Suprapubic skin (tissue), 4 donors: Measurements from ENCODE around the gene P3H1. TPM values are rescaled to one million over a fixed set of nuclear protein-coding genes. Genes with fewer than 3 reads are reported as not detected.

Experiments used
- DNase-seq, 2 donors: peaks; one replicate each; pipeline ENCODE4 v3.0.0-alpha.2; 2019; ENCODE audit warnings: low spot score in 2 of 2
- H3K27ac ChIP-seq: fragments of 200-600 bp; sonication (generic); one replicate; pipeline ENCODE4 v1.5.1; 2019
- H3K27me3 ChIP-seq: fragments of 200-600 bp; sonication (generic); one replicate; pipeline ENCODE4 v1.5.1; 2019
- H3K36me3 ChIP-seq: fragments of 200-600 bp; sonication (generic); one replicate; pipeline ENCODE4 v1.5.1; 2019
- H3K4me1 ChIP-seq: fragments of 200-600 bp; sonication (generic); one replicate; pipeline ENCODE4 v1.5.1; 2019
- H3K4me3 ChIP-seq: fragments of 200-600 bp; sonication (generic); one replicate; pipeline ENCODE4 v1.5.1; 2019; ENCODE audit warnings: mild to moderate bottlenecking
- H3K9me3 ChIP-seq: fragments of 200-600 bp; sonication (generic); one replicate; pipeline ENCODE4 v1.5.1; 2019
- EP300 ChIP-seq: sonication (generic); formaldehyde crosslinking; IDR thresholded peaks from one replicate; pipeline ENCODE4 v1.6.1; 2017; ENCODE audit warnings: antibody characterized with exemption
- POLR2A ChIP-seq, 2 donors: fragments of 450-650 bp; IDR thresholded peaks; one replicate each; pipeline ENCODE4 v1.6.1; 2017; ENCODE audit warnings: antibody characterized with exemption in 2 of 2, mild to moderate bottlenecking in 2 of 2, moderate library complexity in 2 of 2
- POLR2AphosphoS5 ChIP-seq, 3 donors: sonication (generic); formaldehyde crosslinking; IDR thresholded peaks; one replicate each; pipeline ENCODE4 v1.6.1; 2017; ENCODE audit warnings: antibody characterized with exemption in 3 of 3
- WGBS: methylation state at CpG from one replicate; pipeline ENCODE4 v1.1.5; 2018; 5-methylcytosine and 5-hydroxymethylcytosine counted together
- total RNA-seq, 4 donors: library from RNA; depleted of rRNA; stranded (reverse); fragments of >200 nt; gene quantifications; one replicate each; pipeline ENCODE4 v1.1.0, GENCODE V29; 2016
- TF ChIP-seq, protein P1 (sequence below), 2 donors: fragments of 200-600 bp in 1 of 2; fragments of 450-650 bp in 1 of 2; sonication (generic) in 1 of 2; IDR thresholded peaks; one replicate each; pipeline ENCODE4 v1.5.1; 2016 to 2019; ENCODE audit warnings: antibody characterized with exemption in 2 of 2, mild to moderate bottlenecking in 1 of 2, moderate library complexity in 1 of 2

Gene P3H1
- total RNA-seq, 4 donors from 2014 or later, result 12.5 to 19.8 (median 16.1) TPM

DNA sequence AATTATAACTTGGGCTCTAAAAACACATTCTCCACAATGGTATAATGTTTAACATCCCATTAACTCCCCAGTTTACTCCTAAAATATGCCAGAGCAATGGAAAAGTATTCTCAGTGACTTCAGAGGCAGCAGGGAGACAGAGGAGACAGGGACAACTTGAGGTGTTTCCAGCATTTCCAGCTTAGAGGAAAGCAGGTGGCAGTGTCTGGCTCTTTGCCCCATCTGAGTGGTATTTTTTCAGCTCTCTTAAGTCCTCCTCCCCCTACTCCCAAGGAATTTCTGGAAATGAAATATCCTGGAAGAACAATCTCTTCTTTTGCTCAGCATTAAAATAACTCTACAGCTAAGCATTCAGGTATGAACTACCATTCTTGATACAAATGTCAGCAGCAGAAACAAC lies 39.3 kb upstream of the P3H1 start:
- Histone ChIP-seq H3K9me3 (no peaks in the 10 kb centered on the region), H3K27me3 (no peaks in the 10 kb centered on the region), H3K36me3 (peaks cover 12% of the 10 kb centered on the region), H3K27ac (no peak overlapping the region), H3K4me1 (no peaks in the 10 kb centered on the region), H3K4me3 (no peak overlapping the region)
- no peak for DNase-seq
- TF ChIP-seq, protein P1, sequence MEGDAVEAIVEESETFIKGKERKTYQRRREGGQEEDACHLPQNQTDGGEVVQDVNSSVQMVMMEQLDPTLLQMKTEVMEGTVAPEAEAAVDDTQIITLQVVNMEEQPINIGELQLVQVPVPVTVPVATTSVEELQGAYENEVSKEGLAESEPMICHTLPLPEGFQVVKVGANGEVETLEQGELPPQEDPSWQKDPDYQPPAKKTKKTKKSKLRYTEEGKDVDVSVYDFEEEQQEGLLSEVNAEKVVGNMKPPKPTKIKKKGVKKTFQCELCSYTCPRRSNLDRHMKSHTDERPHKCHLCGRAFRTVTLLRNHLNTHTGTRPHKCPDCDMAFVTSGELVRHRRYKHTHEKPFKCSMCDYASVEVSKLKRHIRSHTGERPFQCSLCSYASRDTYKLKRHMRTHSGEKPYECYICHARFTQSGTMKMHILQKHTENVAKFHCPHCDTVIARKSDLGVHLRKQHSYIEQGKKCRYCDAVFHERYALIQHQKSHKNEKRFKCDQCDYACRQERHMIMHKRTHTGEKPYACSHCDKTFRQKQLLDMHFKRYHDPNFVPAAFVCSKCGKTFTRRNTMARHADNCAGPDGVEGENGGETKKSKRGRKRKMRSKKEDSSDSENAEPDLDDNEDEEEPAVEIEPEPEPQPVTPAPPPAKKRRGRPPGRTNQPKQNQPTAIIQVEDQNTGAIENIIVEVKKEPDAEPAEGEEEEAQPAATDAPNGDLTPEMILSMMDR (IDR thresholded peaks at IDR 0.05), result no peak
- TF ChIP-seq POLR2AphosphoS5 (IDR thresholded peaks at IDR 0.05), result no peak
- TF ChIP-seq EP300, result no peak
- TF ChIP-seq POLR2A (IDR thresholded peaks at IDR 0.05), result no peak

DNA sequence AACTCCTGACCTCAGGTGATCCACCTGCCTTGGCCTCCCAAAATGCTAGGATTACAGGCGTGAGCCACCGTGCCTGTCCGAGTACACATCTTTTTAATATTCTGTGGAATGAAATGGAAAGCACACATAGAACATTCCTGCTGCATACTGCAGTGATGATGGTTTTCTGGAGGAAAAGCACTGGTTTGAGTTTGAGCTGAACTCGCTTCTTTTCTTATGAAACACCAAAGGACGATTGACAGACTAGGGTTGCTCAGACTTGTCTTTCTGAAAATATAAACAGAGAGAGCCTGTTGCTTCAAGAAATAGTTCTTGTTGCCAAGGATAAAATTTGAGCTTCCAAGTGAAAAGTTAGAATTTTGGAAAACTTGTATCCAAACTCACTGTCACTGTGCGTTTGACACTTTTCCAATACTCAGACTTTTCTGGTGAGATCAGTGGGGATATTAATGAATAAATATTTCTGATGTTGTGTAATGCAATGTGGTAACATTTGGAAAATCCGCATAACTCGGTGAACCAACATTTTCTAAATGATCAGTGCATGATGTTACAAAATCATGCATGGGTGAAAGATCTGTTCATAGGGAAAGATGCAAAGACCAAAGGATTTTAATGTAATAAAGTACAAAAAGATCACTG lies 35.1 kb upstream of the P3H1 start:
- no peak for DNase-seq
- H3K4me1 ChIP-seq, result no peaks in the 10 kb centered on the region
- peaks cover 9% of the 10 kb centered on the region for H3K36me3 ChIP-seq
- H3K27me3 ChIP-seq, result no peaks in the 10 kb centered on the region
- H3K27ac ChIP-seq, result peak overlapping the region; percentile 51
- H3K9me3 ChIP-seq, result no peaks in the 10 kb centered on the region
- no peak for TF ChIP-seq POLR2AphosphoS5 (IDR thresholded peaks at IDR 0.05)
- TF ChIP-seq EP300, result no peak
- H3K4me3 ChIP-seq, result no peak overlapping the region
- 49% methylated on average over 8 of the region's 8 CpGs for WGBS

DNA sequence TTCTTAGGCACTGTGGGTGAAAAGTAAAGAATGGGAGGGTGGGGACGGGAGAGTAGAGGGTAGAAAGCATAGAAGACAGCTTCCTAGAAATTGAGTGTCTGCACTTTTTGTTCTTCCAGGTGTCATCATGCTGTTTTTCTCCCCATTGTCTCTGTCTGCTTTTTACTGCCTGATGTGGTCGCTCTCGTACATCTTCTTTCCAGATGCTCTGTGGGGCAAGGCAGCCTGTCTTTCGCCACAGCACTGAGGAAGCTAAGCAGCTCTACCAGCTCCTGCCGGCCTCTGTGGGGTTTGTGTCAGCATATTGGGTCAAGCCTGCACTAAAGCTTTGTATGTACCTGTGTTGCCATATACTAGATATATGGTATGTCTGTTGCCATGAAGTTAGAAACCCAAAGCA lies 31.2 kb upstream of the P3H1 start:
- no peaks in the 10 kb centered on the region for H3K9me3 ChIP-seq
- no peaks in the 10 kb centered on the region for H3K27me3 ChIP-seq
- no peak overlapping the region for H3K27ac ChIP-seq
- 76% methylated on average over 5 of the region's 5 CpGs for WGBS
- H3K4me1 ChIP-seq, result no peaks in the 10 kb centered on the region
- no peaks in the 10 kb centered on the region for H3K36me3 ChIP-seq
- no peak for DNase-seq
- no peak overlapping the region for H3K4me3 ChIP-seq
- TF ChIP-seq POLR2A (IDR thresholded peaks at IDR 0.05), result no peak
- TF ChIP-seq, protein P1 (IDR thresholded peaks at IDR 0.05), result no peak
- no peak for TF ChIP-seq POLR2AphosphoS5 (IDR thresholded peaks at IDR 0.05)
- TF ChIP-seq EP300, result no peak

DNA sequence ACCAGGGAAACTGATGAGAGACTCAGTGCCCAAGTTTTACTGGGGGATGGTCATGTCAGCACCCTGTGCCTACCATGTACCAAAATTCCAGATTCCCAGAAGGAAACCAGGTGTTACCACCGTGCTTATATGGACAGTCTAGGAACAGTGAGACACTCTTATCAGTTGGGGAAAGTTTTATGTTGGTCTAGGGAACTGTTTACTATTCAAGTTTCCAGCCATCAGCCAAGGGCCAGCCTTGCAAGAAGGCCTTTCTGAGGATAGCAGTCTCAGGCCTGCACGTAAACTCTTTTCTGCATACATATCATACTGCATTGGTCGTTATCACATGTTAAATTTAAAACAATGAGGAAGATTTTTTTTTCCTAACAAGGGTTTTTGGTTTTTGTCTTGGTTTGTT lies 30.6 kb upstream of the P3H1 start:
- no peak for DNase-seq
- H3K4me3 ChIP-seq, result no peak overlapping the region
- TF ChIP-seq, protein P1 (IDR thresholded peaks at IDR 0.05), result no peak
- no peaks in the 10 kb centered on the region for H3K27me3 ChIP-seq
- no peaks in the 10 kb centered on the region for H3K4me1 ChIP-seq
- H3K36me3 ChIP-seq, result no peaks in the 10 kb centered on the region
- no peak overlapping the region for H3K27ac ChIP-seq
- H3K9me3 ChIP-seq, result no peaks in the 10 kb centered on the region
- 86% methylated on average over 3 of the region's 3 CpGs for WGBS

DNA sequence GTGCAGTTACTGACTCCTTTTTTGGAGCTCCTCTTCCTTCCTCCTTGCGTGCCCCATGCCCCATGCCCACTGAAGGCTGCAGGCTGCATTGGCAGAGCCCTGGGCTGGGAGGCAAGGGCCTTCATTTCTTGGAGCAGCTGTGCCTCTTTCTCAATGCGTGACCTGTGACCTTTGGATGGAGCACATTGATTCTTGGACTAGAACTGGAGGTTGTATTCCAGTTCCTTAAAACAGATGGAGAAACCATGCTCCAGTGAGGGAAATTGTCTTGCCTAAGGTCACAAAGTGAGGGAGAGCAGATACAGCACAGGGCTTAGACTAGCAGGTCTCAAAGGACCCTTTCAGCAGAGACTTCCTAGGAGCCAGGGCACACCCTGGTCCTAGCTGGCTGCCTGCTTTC lies 27.0 kb upstream of the P3H1 start:
- Histone ChIP-seq H3K36me3 (no peaks in the 10 kb centered on the region), H3K4me3 (no peak overlapping the region), H3K27me3 (no peaks in the 10 kb centered on the region), H3K4me1 (no peaks in the 10 kb centered on the region), H3K27ac (no peak overlapping the region), H3K9me3 (no peaks in the 10 kb centered on the region)
- TF ChIP-seq, protein P1 (IDR thresholded peaks at IDR 0.05), result no peak
- TF ChIP-seq POLR2AphosphoS5 (IDR thresholded peaks at IDR 0.05), result no peak
- no peak for TF ChIP-seq POLR2A (IDR thresholded peaks at IDR 0.05)
- no peak for TF ChIP-seq EP300
- DNase-seq, result no peak
- WGBS, result 80% methylated on average over 1 of the region's 2 CpGs

DNA sequence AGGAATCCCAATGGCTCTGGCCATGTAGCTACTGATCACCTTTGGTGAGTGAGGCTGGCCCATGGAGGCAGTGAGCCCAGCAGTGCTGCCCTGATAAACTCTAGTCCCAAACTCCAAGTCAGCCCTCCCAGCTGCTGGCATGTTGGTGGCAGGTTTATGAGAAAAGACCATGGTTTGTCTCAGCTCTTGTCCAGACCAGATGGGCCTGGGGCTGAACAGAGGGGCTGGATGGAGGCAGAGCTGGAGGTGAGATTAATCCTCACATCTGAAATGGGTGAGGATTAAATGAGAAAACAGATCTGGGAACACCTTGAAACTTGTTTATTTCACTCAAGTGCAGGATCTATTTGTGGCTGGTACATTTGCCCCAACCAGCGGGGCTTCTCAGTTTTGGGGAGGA lies 21.2 kb upstream of the P3H1 start:
- H3K4me1 ChIP-seq, result peaks cover 10% of the 10 kb centered on the region
- 100% methylated on average over 1 of the region's 1 CpG for WGBS
- no peak for DNase-seq
- H3K27ac ChIP-seq, result no peak overlapping the region
- no peaks in the 10 kb centered on the region for H3K27me3 ChIP-seq
- peaks cover 3% of the 10 kb centered on the region for H3K36me3 ChIP-seq
- TF ChIP-seq EP300, result no peak
- TF ChIP-seq, protein P1 (IDR thresholded peaks at IDR 0.05), result no peak
- no peak for TF ChIP-seq POLR2A (IDR thresholded peaks at IDR 0.05)
- TF ChIP-seq POLR2AphosphoS5 (IDR thresholded peaks at IDR 0.05), result no peak
- H3K9me3 ChIP-seq, result no peaks in the 10 kb centered on the region
- no peak overlapping the region for H3K4me3 ChIP-seq
